Testis (tissue), 3 donors: Measurements from ENCODE around the gene TRIO. TPM values are rescaled to one million over a fixed set of nuclear protein-coding genes. Genes with fewer than 3 reads are reported as not detected.
A peak's percentile ranks its signal among the peaks of the same experiment; 100 is the strongest.

Experiments
- DNase-seq: peaks from one replicate; pipeline ENCODE4 v3.0.0-alpha.2; 2019
- H3K27ac ChIP-seq, 2 donors: fragments of 200-600 bp; sonication (generic); one replicate each; pipeline ENCODE4 v1.5.1; 2019
- H3K27me3 ChIP-seq: fragments of 200-600 bp; sonication (generic); one replicate; pipeline ENCODE4 v1.5.1; 2019
- H3K36me3 ChIP-seq: fragments of 200-600 bp; sonication (generic); one replicate; pipeline ENCODE4 v1.5.1; 2017; ENCODE audit warnings: low read depth; ENCODE audit errors: missing control alignments
- H3K4me1 ChIP-seq: fragments of 200-600 bp; sonication (generic); one replicate; pipeline ENCODE4 v1.5.1; 2019
- H3K4me3 ChIP-seq, 2 donors: fragments of 200-600 bp; sonication (generic); one replicate each; pipeline ENCODE4 v1.5.1; 2017 to 2019
- H3K9me3 ChIP-seq: fragments of 200-600 bp; sonication (generic); one replicate; pipeline ENCODE4 v1.5.1; 2017
- CTCF ChIP-seq, 3 experiments: fragments of 450-650 bp in 2 of 3; fragments of 200-600 bp in 1 of 3; sonication (generic) in 1 of 3; IDR thresholded peaks; one replicate each; pipeline ENCODE4 v1.5.1; 2016 to 2019; ENCODE audit warnings: antibody characterized with exemption in 3 of 3, mild to moderate bottlenecking in 2 of 3, moderate library complexity in 1 of 3
- POLR2A ChIP-seq: fragments of 450-650 bp; IDR thresholded peaks from one replicate; pipeline ENCODE4 v1.6.1; 2017; ENCODE audit warnings: antibody characterized with exemption, mild to moderate bottlenecking, moderate library complexity
- WGBS, 2 donors: methylation state at CpG; one replicate each; pipeline ENCODE4 v1.1.5; 2018; 5-methylcytosine and 5-hydroxymethylcytosine counted together
- intact Hi-C: fragments of 100-400 bp; cut with DNase I; formaldehyde crosslinking; loops from one replicate; pipeline ENCODE4 v1.15.1; 2023; ENCODE audit warnings: low total_unique reads
- polyA plus RNA-seq: library from polyadenylated mRNA; stranded (reverse); fragments of 350-450 nt; fragmentation: Illumina TruSeq; extraction: RNeasy Lipid Tissue Mini Kit (QIAGEN cat#74804); gene quantifications from one replicate; pipeline ENCODE4 v1.2.3, GENCODE V29; 2014; ENCODE audit warnings: low read depth, low replicate concordance; ENCODE audit not compliant: insufficient read depth
- total RNA-seq, 2 donors: library from RNA; depleted of rRNA; stranded (reverse); fragments of >200 nt; gene quantifications; one replicate each; pipeline ENCODE4 v1.2.3, GENCODE V29; 2016

TRIO gene
- total and polyA plus RNA-seq, 3 donors from 2014 or later, result 47.2 to 295 (median 249) TPM

GRCh38 chr5:14339468-14339867 lies 196.3 kb downstream of the TRIO start:
- H3K27me3 ChIP-seq, result no peaks in the 10 kb centered on the region
- no peaks in the 10 kb centered on the region for H3K36me3 ChIP-seq
- 71 to 78% methylated on average over 11 of the region's 11 CpGs for WGBS, 2 donors
- no peaks in the 10 kb centered on the region for H3K9me3 ChIP-seq
- H3K4me3 ChIP-seq, result no peak overlapping the region
- no peak overlapping the region for H3K27ac ChIP-seq
- TF ChIP-seq CTCF (IDR thresholded peaks at IDR 0.05) (no peak), POLR2A (no peak)
- peaks cover 2% of the 10 kb centered on the region for H3K4me1 ChIP-seq
- intact Hi-C loops, result no loop called here
- DNase-seq, result peak; percentile 75

GRCh38 chr5:14341571-14342230 lies 198.6 kb downstream of the TRIO start:
- no peak for DNase-seq
- Histone ChIP-seq H3K4me1 (peaks cover 2% of the 10 kb centered on the region), H3K27ac (no peak overlapping the region), H3K36me3 (no peaks in the 10 kb centered on the region), H3K4me3 (no peak overlapping the region), H3K9me3 (no peaks in the 10 kb centered on the region), H3K27me3 (no peaks in the 10 kb centered on the region)
- WGBS, 2 donors, result 53 to 75% methylated on average over 1 to 4 of the region's 4 CpGs
- no peak for TF ChIP-seq POLR2A
- no peak for TF ChIP-seq CTCF (IDR thresholded peaks at IDR 0.05)
- intact Hi-C loops, result no loop called here

- intact Hi-C loops, result no loop called here
- Histone ChIP-seq H3K27me3 (no peaks in the 10 kb centered on the region), H3K27ac (no peak overlapping the region), H3K4me3 (no peak overlapping the region), H3K4me1 (peaks cover 2% of the 10 kb centered on the region), H3K36me3 (no peaks in the 10 kb centered on the region), H3K9me3 (no peaks in the 10 kb centered on the region)
- no peak for TF ChIP-seq CTCF (IDR thresholded peaks at IDR 0.05)
- TF ChIP-seq POLR2A, result no peak
- 77 to 94% methylated on average over 3 of the region's 3 CpGs for WGBS, 2 donors
- DNase-seq, result no peak
These were observed 199.2 kb downstream of the TRIO start for GRCh38 chr5:14342306-14342705.

GRCh38 chr5:14343376-14343775 lies 200.2 kb downstream of the TRIO start:
- Histone ChIP-seq H3K27me3 (no peaks in the 10 kb centered on the region), H3K27ac (no peak overlapping the region), H3K4me3 (no peak overlapping the region), H3K4me1 (peaks cover 2% of the 10 kb centered on the region), H3K36me3 (no peaks in the 10 kb centered on the region), H3K9me3 (no peaks in the 10 kb centered on the region)
- no peak for DNase-seq
- intact Hi-C loops, result no loop called here
- TF ChIP-seq CTCF (IDR thresholded peaks at IDR 0.05), result no peak
- no peak for TF ChIP-seq POLR2A
- WGBS, 2 donors, result 82 to 83% methylated on average over 4 of the region's 4 CpGs

- H3K9me3 ChIP-seq, result no peaks in the 10 kb centered on the region
- H3K27ac ChIP-seq, result no peak overlapping the region
- H3K4me1 ChIP-seq, result peaks cover 9% of the 10 kb centered on the region
- TF ChIP-seq POLR2A (no peak), CTCF (IDR thresholded peaks at IDR 0.05) (no peak)
- H3K4me3 ChIP-seq, result no peak overlapping the region
- H3K36me3 ChIP-seq, result no peaks in the 10 kb centered on the region
- no peaks in the 10 kb centered on the region for H3K27me3 ChIP-seq
- WGBS, 2 donors, result 69 to 80% methylated on average over 7 of the region's 7 CpGs
- no peak for DNase-seq
- intact Hi-C loops, result no loop called here
These were observed 204.4 kb downstream of the TRIO start for GRCh38 chr5:14347522-14347921.
